ENCODE measurements around the gene CREB3.

CREB3 gene

GRCh38 chr9:35732185-35732799 is at the start of gene CREB3, which contains the start of gene TLN1:
CREB3 (plus strand) TSS chr9:35732666; CDS start chr9:35732773, 107 bp downstream.
TLN1 (minus strand) TSS chr9:35732195; CDS start chr9:35725694, 6,501 bp downstream.
- ATAC-seq (ENCODE audit: low read depth): peak; percentile 83
- DNase-seq (ENCODE audit: low spot score): peak; percentile 98
- no peaks in the 10 kb centered on the region for H3K27me3 ChIP-seq (ENCODE audit: insufficient read depth, poor library complexity, severe bottlenecking)
- H3K4me3 ChIP-seq (ENCODE audit: severe bottlenecking): peak within 1 kb of the TSS; percentile 63
- H3K36me3 ChIP-seq (ENCODE audit: low read depth): peaks cover 55% of the 10 kb centered on the region
- H3K4me1 ChIP-seq (ENCODE audit: insufficient read depth, poor library complexity, severe bottlenecking): peaks cover 37% of the 10 kb centered on the region
- H3K9me3 ChIP-seq (ENCODE audit: severe bottlenecking): no peaks in the 10 kb centered on the region
- peak; percentile 46 for TF ChIP-seq CTCF (IDR thresholded peaks at IDR 0.05; ENCODE audit: poor library complexity, severe bottlenecking)
- peak within 1 kb of the TSS; percentile 87 for H3K27ac ChIP-seq (ENCODE audit: poor library complexity, severe bottlenecking)

- H3K27ac ChIP-seq (ENCODE audit: poor library complexity, severe bottlenecking): peak overlapping the region; percentile 33
- H3K27me3 ChIP-seq (ENCODE audit: insufficient read depth, poor library complexity, severe bottlenecking): no peaks in the 10 kb centered on the region
- H3K9me3 ChIP-seq (ENCODE audit: severe bottlenecking): no peaks in the 10 kb centered on the region
- peaks cover 10% of the 10 kb centered on the region for H3K4me1 ChIP-seq (ENCODE audit: insufficient read depth, poor library complexity, severe bottlenecking)
- DNase-seq (ENCODE audit: low spot score) (no peak), ATAC-seq (ENCODE audit: low read depth) (no peak)
- peaks cover 75% of the 10 kb centered on the region for H3K36me3 ChIP-seq (ENCODE audit: low read depth)
- no peak for TF ChIP-seq CTCF (IDR thresholded peaks at IDR 0.05; ENCODE audit: poor library complexity, severe bottlenecking)
- H3K4me3 ChIP-seq (ENCODE audit: severe bottlenecking): no peak overlapping the region
These were observed 49.1 kb upstream of the CREB3 start for GRCh38 chr9:35683323-35683722.

GRCh38 chr9:35684921-35685320 is 47.5 kb upstream of the CREB3 start:
- Histone ChIP-seq H3K36me3 (ENCODE audit: low read depth) (peaks cover 78% of the 10 kb centered on the region), H3K27me3 (ENCODE audit: insufficient read depth, poor library complexity, severe bottlenecking) (no peaks in the 10 kb centered on the region), H3K4me1 (ENCODE audit: insufficient read depth, poor library complexity, severe bottlenecking) (peaks cover 11% of the 10 kb centered on the region), H3K9me3 (ENCODE audit: severe bottlenecking) (no peaks in the 10 kb centered on the region), H3K4me3 (ENCODE audit: severe bottlenecking) (no peak overlapping the region), H3K27ac (ENCODE audit: poor library complexity, severe bottlenecking) (no peak overlapping the region)
- ATAC-seq (ENCODE audit: low read depth) (no peak), DNase-seq (ENCODE audit: low spot score) (no peak)
- TF ChIP-seq CTCF (IDR thresholded peaks at IDR 0.05; ENCODE audit: poor library complexity, severe bottlenecking): no peak

DNA sequence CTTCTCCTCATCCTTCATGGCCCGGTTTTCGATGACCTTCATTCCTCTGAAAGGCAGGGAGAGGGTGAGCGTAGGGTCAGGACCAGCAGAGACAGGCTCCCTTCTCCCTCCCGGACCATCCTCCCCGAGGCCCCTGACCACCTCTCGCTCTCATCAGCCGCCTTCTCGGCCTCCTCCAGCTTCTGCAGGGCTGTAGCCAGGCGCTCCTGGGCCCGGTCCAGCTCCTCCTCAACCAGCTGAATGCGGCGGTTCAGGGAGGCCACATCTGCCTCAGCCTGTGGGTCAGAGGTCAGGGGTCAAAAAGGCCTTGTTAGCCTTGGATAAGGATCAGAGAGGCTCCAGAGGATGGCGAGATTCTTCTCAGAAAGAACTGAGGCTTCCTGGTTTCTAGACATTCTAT is 47.0 kb upstream of the CREB3 start:
- Histone ChIP-seq H3K4me1 (ENCODE audit: insufficient read depth, poor library complexity, severe bottlenecking) (peaks cover 11% of the 10 kb centered on the region), H3K27ac (ENCODE audit: poor library complexity, severe bottlenecking) (no peak overlapping the region), H3K9me3 (ENCODE audit: severe bottlenecking) (no peaks in the 10 kb centered on the region), H3K4me3 (ENCODE audit: severe bottlenecking) (no peak overlapping the region), H3K36me3 (ENCODE audit: low read depth) (peaks cover 72% of the 10 kb centered on the region), H3K27me3 (ENCODE audit: insufficient read depth, poor library complexity, severe bottlenecking) (no peaks in the 10 kb centered on the region)
- ATAC-seq (ENCODE audit: low read depth): no peak
- TF ChIP-seq CTCF (IDR thresholded peaks at IDR 0.05; ENCODE audit: poor library complexity, severe bottlenecking): no peak
- DNase-seq (ENCODE audit: low spot score): no peak
